Psoas muscle (tissue), 8 donors: ENCODE results near the gene PYGO2. TPM values are rescaled to one million over a fixed set of nuclear protein-coding genes. Genes with fewer than 3 reads are reported as not detected.

ENCODE experiments used
- ATAC-seq, 4 donors: fragments of 200-7000 bp; cut with Tn5 transposase; one replicate each; pipeline ENCODE4 v1.9.1; 2020; ENCODE audit warnings: moderate library complexity in 3 of 4, mild to moderate bottlenecking in 2 of 4
- DNase-seq, 2 donors: peaks; one replicate each; pipeline ENCODE4 v3.0.0-alpha.2; 2020
- H3K27ac ChIP-seq: fragments of 200-600 bp; one replicate; pipeline ENCODE4 v1.8.0; 2022
- H3K27me3 ChIP-seq, 3 donors: fragments of 200-600 bp in 1 of 3; one replicate each; pipeline versions ENCODE4 v1.6.1 to v1.8.0; 2013 to 2022; ENCODE audit warnings: low read length in 2 of 3, mild to moderate bottlenecking in 2 of 3, moderate library complexity in 1 of 3; ENCODE audit not compliant: insufficient read depth in 3 of 3
- H3K36me3 ChIP-seq, 2 donors: fragments of 200-600 bp in 1 of 2; one replicate each; pipeline versions ENCODE4 v1.6.1 to v1.8.0; 2013 to 2022; ENCODE audit warnings: low read depth in 1 of 2, mild to moderate bottlenecking in 1 of 2, moderate library complexity in 1 of 2; ENCODE audit not compliant: insufficient read depth in 1 of 2
- H3K4me1 ChIP-seq: fragments of 200-600 bp; one replicate; pipeline ENCODE4 v1.8.0; 2022
- H3K4me3 ChIP-seq: fragments of 200-600 bp; one replicate; pipeline ENCODE4 v1.8.0; 2022; ENCODE audit warnings: mild to moderate bottlenecking
- H3K9me3 ChIP-seq: fragments of 200-600 bp; one replicate; pipeline ENCODE4 v1.8.0; 2022
- CTCF ChIP-seq: fragments of 200-600 bp; IDR thresholded peaks from one replicate; pipeline ENCODE4 v1.8.0; 2022; ENCODE audit warnings: antibody characterized with exemption
- WGBS, 3 donors: extraction: QIAGEN DNeasy Blood & Tissue Kit; methylation state at CpG; one replicate each; pipeline versions ENCODE4 v1.1.6 to v1.1.7; 2013; 5-methylcytosine and 5-hydroxymethylcytosine counted together
- intact Hi-C, 2 donors: fragments of 100-400 bp; cut with DNase I; formaldehyde crosslinking; loops; one replicate each; pipeline versions ENCODE4 v1.11.0 to v1.14.2; 2022
- polyA plus RNA-seq, 3 donors: library from polyadenylated mRNA; stranded (reverse); fragments of 200-250 nt; gene quantifications; one replicate each; pipeline ENCODE4 v1.2.3, GENCODE V29; 2013
- total RNA-seq, 4 donors: library from RNA; stranded (reverse); fragmentation: NEBNext Ultra II Directional in 2 of 4; extraction: Animal tissue kit (Norgen Biotek cat#: 25700) in 2 of 4; gene quantifications; one replicate each; pipeline versions ENCODE4 v1.2.1 to v1.2.4, GENCODE V29; 2021 to 2023
- donor health status: healthy with polysubstance abuse.
- donor health status: DM: no; HTN: no; CAD: no; lungs with moderate emphysema.
- donor health status: Bipolar disorder and iron deficiency.
- donor health status: healthy.
- donor health status: DM: yes; HTN: yes; CAD: no.
- donor health status: DM: no; HTN: no; CAD: no.
- donor health status: DM: no; HTN: no; CAD: no.
- donor health status: DM: yes; HTN: yes; CAD: no.

The PYGO2 gene
- total and polyA plus RNA-seq, 7 donors = 13.1 to 24.0 (median 16.9) TPM

- no peaks in the 10 kb centered on the region for H3K9me3 ChIP-seq
- no peak overlapping the region for H3K27ac ChIP-seq
- H3K4me3 ChIP-seq = no peak overlapping the region
- no peaks in the 10 kb centered on the region for H3K27me3 ChIP-seq
- H3K4me1 ChIP-seq = no peaks in the 10 kb centered on the region
- no peak for DNase-seq
- 91 to 97% (median 93%) methylated on average over 3 of the region's 3 CpGs for WGBS, 3 donors
- no peak for TF ChIP-seq CTCF
- ATAC-seq = no peak
- H3K36me3 ChIP-seq = peaks cover 6 to 86% of the 10 kb centered on the region in 2 donors
- intact Hi-C loops = no loop called here
These were observed 37.9 kb downstream of the PYGO2 start for GRCh38 chr1:154923695-154924094.

- TF ChIP-seq CTCF = no peak
- intact Hi-C loops = no loop called here
- no peaks in the 10 kb centered on the region for H3K9me3 ChIP-seq
- H3K27ac ChIP-seq = no peak overlapping the region
- DNase-seq = no peak
- 73 to 86% (median 77%) methylated on average over 3 of the region's 3 CpGs for WGBS, 3 donors
- ATAC-seq = no peak
- H3K36me3 ChIP-seq = no peaks in the 10 kb centered on the region
- no peak overlapping the region for H3K4me3 ChIP-seq
- H3K4me1 ChIP-seq = no peaks in the 10 kb centered on the region
- H3K27me3 ChIP-seq = no peaks in the 10 kb centered on the region
These were observed 48.3 kb downstream of the PYGO2 start for GRCh38 chr1:154913273-154913672.

- no peaks in the 10 kb centered on the region for H3K36me3 ChIP-seq
- TF ChIP-seq CTCF = no peak
- H3K27me3 ChIP-seq = no peaks in the 10 kb centered on the region
- WGBS, 3 donors = 68 to 79% (median 69%) methylated on average over 2 of the region's 2 CpGs
- ATAC-seq (no peak), DNase-seq (no peak)
- H3K27ac ChIP-seq = no peak overlapping the region
- intact Hi-C loops = no loop called here
- H3K4me3 ChIP-seq = no peak overlapping the region
- H3K4me1 ChIP-seq = no peaks in the 10 kb centered on the region
- H3K9me3 ChIP-seq = no peaks in the 10 kb centered on the region
These were observed 48.8 kb downstream of the PYGO2 start for GRCh38 chr1:154912755-154913154.

- H3K4me3 ChIP-seq = no peak overlapping the region
- no peaks in the 10 kb centered on the region for H3K36me3 ChIP-seq
- no peak for DNase-seq
- no peaks in the 10 kb centered on the region for H3K27me3 ChIP-seq
- no peaks in the 10 kb centered on the region for H3K4me1 ChIP-seq
- WGBS, 3 donors = 66 to 70% (median 68%) methylated on average over 8 of the region's 8 CpGs
- peak in 3 of 4 donors; percentile 22 to 68 (median 30) for ATAC-seq
- TF ChIP-seq CTCF = no peak
- H3K9me3 ChIP-seq = no peaks in the 10 kb centered on the region
- intact Hi-C loops = no loop called here
- no peak overlapping the region for H3K27ac ChIP-seq
These were observed 49.7 kb downstream of the PYGO2 start for GRCh38 chr1:154911691-154912550.
